ENCODE results near the gene PRKCH.
A peak's percentile ranks its signal among the peaks of the same experiment; 100 is the strongest.

PRKCH gene

GRCh38 chr14:61477712-61478462, 156.5 kb downstream of the PRKCH start:
- peak; percentile 68 for DNase-seq

GRCh38 chr14:61478971-61479473, 157.6 kb downstream of the PRKCH start:
- peak; percentile 77 for DNase-seq

- DNase-seq = peak; percentile 88
Observed at GRCh38 chr14:61479746-61480502, 158.5 kb downstream of the PRKCH start.

GRCh38 chr14:61480704-61481285, 159.4 kb downstream of the PRKCH start:
- DNase-seq = no peak

GRCh38 chr14:61481701-61482100, 160.3 kb downstream of the PRKCH start:
- DNase-seq = no peak

- DNase-seq = no peak
Observed at GRCh38 chr14:61482348-61483206, 161.2 kb downstream of the PRKCH start.

- no peak for DNase-seq
Observed at GRCh38 chr14:61483476-61483875, 162.1 kb downstream of the PRKCH start.

GRCh38 chr14:61484031-61484430, 162.7 kb downstream of the PRKCH start:
- peak; percentile 33 for DNase-seq

- DNase-seq = no peak
Observed at GRCh38 chr14:61484826-61485584, 163.6 kb downstream of the PRKCH start.

GRCh38 chr14:61485661-61486060, 164.3 kb downstream of the PRKCH start:
- DNase-seq = no peak

GRCh38 chr14:61486930-61487495, 165.6 kb downstream of the PRKCH start:
- no peak for DNase-seq

GRCh38 chr14:61488417-61489401, 167.3 kb downstream of the PRKCH start:
- DNase-seq = no peak

- no peak for DNase-seq
Observed at GRCh38 chr14:61489512-61489911, 168.1 kb downstream of the PRKCH start.

GRCh38 chr14:61489932-61490331, 168.6 kb downstream of the PRKCH start:
- peak; percentile 95 for DNase-seq

GRCh38 chr14:61491224-61491623, 169.8 kb downstream of the PRKCH start:
- DNase-seq = no peak

- DNase-seq = peak; percentile 91
Observed at GRCh38 chr14:61491876-61492434, 170.6 kb downstream of the PRKCH start.

- DNase-seq = no peak
Observed at GRCh38 chr14:61492474-61492873, 171.1 kb downstream of the PRKCH start.

- DNase-seq = no peak
Observed at GRCh38 chr14:61493239-61493638, 171.9 kb downstream of the PRKCH start.

- DNase-seq = no peak
Observed at GRCh38 chr14:61494018-61494417, 172.6 kb downstream of the PRKCH start.

GRCh38 chr14:61495809-61496208, 174.4 kb downstream of the PRKCH start:
- DNase-seq = no peak
